Ishikawa (cell line): ENCODE measurements around the gene ULK4.

ENCODE experiments used
- EGR1 ChIP-seq: IDR thresholded peaks from 2 replicates; pipeline ENCODE4 v1.6.1; 2012
- FOXM1 ChIP-seq: IDR thresholded peaks from 2 replicates; pipeline ENCODE4 v1.6.1; 2012; ENCODE audit warnings: low read depth, borderline replicate concordance
- REST ChIP-seq: IDR thresholded peaks from 2 replicates; pipeline ENCODE4 v1.6.1; 2012; ENCODE audit warnings: low read depth, mild to moderate bottlenecking
- TAF1 ChIP-seq: IDR thresholded peaks from 2 replicates; pipeline ENCODE4 v1.6.1; 2012; ENCODE audit warnings: low read depth, mild to moderate bottlenecking

- no peak for TF ChIP-seq REST
- TF ChIP-seq TAF1, result no peak
- TF ChIP-seq EGR1, result no peak
- TF ChIP-seq FOXM1, result no peak
Observed at GRCh38 chr3:41640076-41640475, 321.8 kb downstream of the ULK4 start.
